ENCODE data around the gene TIMM10.
A peak's percentile ranks its signal among the peaks of the same experiment; 100 is the strongest.

Gene TIMM10

GRCh38 chr11:57566005-57566904 is 35.7 kb upstream of the TIMM10 start:
- H3K4me3 ChIP-seq (ENCODE audit: low read depth, low read length): peak overlapping the region; percentile 84
- no peak for DNase-seq (ENCODE audit: low read depth)

GRCh38 chr11:57562596-57562995 is 32.0 kb upstream of the TIMM10 start:
- no peak for TF ChIP-seq CTCF (IDR thresholded peaks at IDR 0.05; ENCODE audit: low read depth, low read length, missing control alignments)
- H3K4me3 ChIP-seq (ENCODE audit: low read depth, low read length): no peak overlapping the region
- DNase-seq (ENCODE audit: low read depth): no peak

More at GRCh38 chr11:57566005-57566904, 35.7 kb upstream of the TIMM10 start:
- no peak for TF ChIP-seq CTCF (IDR thresholded peaks at IDR 0.05; ENCODE audit: low read depth, low read length, missing control alignments)

GRCh38 chr11:57560146-57560545 is 29.6 kb upstream of the TIMM10 start:
- DNase-seq (ENCODE audit: low read depth): no peak
- TF ChIP-seq CTCF (IDR thresholded peaks at IDR 0.05; ENCODE audit: low read depth, low read length, missing control alignments): no peak
- H3K4me3 ChIP-seq (ENCODE audit: low read depth, low read length): no peak overlapping the region

GRCh38 chr11:57556041-57556440 is 25.5 kb upstream of the TIMM10 start:
- no peak for DNase-seq (ENCODE audit: low read depth)
- TF ChIP-seq CTCF (IDR thresholded peaks at IDR 0.05; ENCODE audit: low read depth, low read length, missing control alignments): no peak
- H3K4me3 ChIP-seq (ENCODE audit: low read depth, low read length): no peak overlapping the region

- no peak overlapping the region for H3K4me3 ChIP-seq (ENCODE audit: low read depth, low read length)
- no peak for TF ChIP-seq CTCF (IDR thresholded peaks at IDR 0.05; ENCODE audit: low read depth, low read length, missing control alignments)
- no peak for DNase-seq (ENCODE audit: low read depth)
Observed at GRCh38 chr11:57555393-57555792, 24.8 kb upstream of the TIMM10 start.

GRCh38 chr11:57552479-57552878 is 21.9 kb upstream of the TIMM10 start:
- TF ChIP-seq CTCF (IDR thresholded peaks at IDR 0.05; ENCODE audit: low read depth, low read length, missing control alignments): no peak
- no peak for DNase-seq (ENCODE audit: low read depth)
- no peak overlapping the region for H3K4me3 ChIP-seq (ENCODE audit: low read depth, low read length)

- DNase-seq (ENCODE audit: low read depth): no peak
- no peak overlapping the region for H3K4me3 ChIP-seq (ENCODE audit: low read depth, low read length)
- no peak for TF ChIP-seq CTCF (IDR thresholded peaks at IDR 0.05; ENCODE audit: low read depth, low read length, missing control alignments)
Observed at GRCh38 chr11:57551941-57552340, 21.4 kb upstream of the TIMM10 start.
